Neural cell (in vitro differentiated cells): ENCODE measurements around the gene UNCX.

Source experiments
- CTCF ChIP-seq: fragments of 450-650 bp; IDR thresholded peaks from 2 replicates; pipeline ENCODE4 v1.5.1; 2014; ENCODE audit warnings: antibody characterized with exemption, mild to moderate bottlenecking, moderate library complexity; ENCODE audit not compliant: poor library complexity, severe bottlenecking
- EP300 ChIP-seq: fragments of 450-650 bp; conservative IDR thresholded peaks from 2 replicates; pipeline ENCODE4 v1.6.1; 2014; ENCODE audit warnings: antibody characterized with exemption, mild to moderate bottlenecking, moderate library complexity; ENCODE audit not compliant: poor library complexity, severe bottlenecking
- EZH2 ChIP-seq: fragments of 200-600, 300-800 bp; shearing (Covaris generic), sonication (generic); IDR thresholded peaks from 2 replicates; pipeline ENCODE4 v1.6.1; 2014; ENCODE audit warnings: antibody characterized with exemption, low read length, borderline replicate concordance, mild to moderate bottlenecking; ENCODE audit not compliant: insufficient read depth, poor library complexity, severe bottlenecking
- POLR2AphosphoS5 ChIP-seq: IDR thresholded peaks from 2 replicates; pipeline ENCODE4 v1.6.1; 2012

- peak; percentile 54 for TF ChIP-seq CTCF
- no peak for TF ChIP-seq EZH2
- no peak for TF ChIP-seq POLR2AphosphoS5
- TF ChIP-seq EP300: no peak
Observed at GRCh38 chr7:1193593-1194424, 38.9 kb upstream of the UNCX start.
